GM12892 (cell line): ENCODE measurements around the gene HOXC6.

Experiments used
- POLR2A ChIP-seq: IDR thresholded peaks from 2 replicates; pipeline ENCODE4 v1.6.1; 2011; ENCODE audit warnings: low read depth, low read length, control low read depth
- POLR2AphosphoS5 ChIP-seq: IDR thresholded peaks from 2 replicates; pipeline ENCODE4 v1.6.1; 2011; ENCODE audit warnings: low read depth, low read length, control low read depth
- TAF1 ChIP-seq: IDR thresholded peaks from 2 replicates; pipeline ENCODE4 v1.6.1; 2011; ENCODE audit warnings: low read depth, mild to moderate bottlenecking, control low read depth, low read length, borderline replicate concordance

DNA sequence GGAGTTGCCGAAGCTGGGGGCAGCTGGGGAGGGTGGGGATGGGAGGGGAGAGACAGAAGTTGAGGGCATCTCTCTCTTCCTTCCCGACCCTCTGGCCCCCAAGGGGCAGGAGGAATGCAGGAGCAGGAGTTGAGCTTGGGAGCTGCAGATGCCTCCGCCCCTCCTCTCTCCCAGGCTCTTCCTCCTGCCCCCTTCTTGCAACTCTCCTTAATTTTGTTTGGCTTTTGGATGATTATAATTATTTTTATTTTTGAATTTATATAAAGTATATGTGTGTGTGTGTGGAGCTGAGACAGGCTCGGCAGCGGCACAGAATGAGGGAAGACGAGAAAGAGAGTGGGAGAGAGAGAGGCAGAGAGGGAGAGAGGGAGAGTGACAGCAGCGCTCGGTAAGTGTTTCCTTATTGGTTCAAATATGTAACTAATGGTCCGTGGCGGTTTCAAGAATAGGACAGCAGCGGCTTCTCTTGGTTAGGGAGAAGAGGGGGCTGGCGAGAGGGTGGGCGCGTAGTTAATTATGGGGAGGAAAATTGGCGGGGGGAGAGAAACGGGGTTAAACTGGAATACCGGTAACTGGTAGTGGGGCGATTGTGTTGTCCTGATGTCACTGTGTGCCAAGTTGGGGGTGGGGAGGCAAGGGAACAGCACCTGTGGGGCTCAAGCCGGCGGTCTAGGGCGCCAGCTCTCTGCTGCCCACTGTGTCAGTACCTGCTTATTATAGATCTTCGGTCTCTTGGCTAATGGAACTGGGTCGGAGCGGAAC lies 11.0 kb upstream of the HOXC6 start:
- TF ChIP-seq POLR2A = no peak
- no peak for TF ChIP-seq TAF1
- no peak for TF ChIP-seq POLR2AphosphoS5
